ENCODE measurements around the gene ADAMTS15.

DNA sequence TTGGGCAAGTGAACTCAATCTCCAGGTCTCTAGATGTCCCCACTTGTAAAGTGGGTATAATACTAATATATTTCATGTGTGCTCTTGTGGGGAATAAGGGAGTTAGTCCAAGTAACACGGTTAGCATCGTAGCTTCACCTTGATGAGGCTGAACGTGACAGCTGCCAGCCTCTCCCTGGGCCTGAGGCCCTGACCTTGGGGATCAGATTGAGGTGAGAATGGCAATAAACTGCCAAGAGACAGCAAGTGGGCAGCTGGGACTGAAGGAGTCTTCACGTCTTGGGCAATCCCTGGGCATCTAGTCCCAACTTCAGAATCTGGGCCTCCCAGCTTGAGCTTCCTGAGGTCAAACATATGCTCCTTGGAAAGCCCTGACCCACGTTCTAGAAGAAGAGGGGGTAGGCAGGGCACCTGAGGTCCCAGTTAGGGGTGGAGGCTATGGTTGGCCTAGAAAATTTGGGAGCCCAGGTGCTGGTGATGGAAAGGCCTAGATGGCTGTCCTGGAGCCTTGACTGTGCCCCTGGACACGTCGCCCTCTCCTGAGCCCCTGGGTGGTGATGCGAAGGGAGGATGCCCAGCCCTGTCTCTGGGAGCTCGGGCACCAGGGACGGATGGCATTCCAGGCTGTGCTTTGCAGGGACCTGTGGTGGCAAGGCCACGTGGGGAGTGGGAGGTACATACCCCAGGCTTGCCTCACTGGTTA is 23.4 kb downstream of the ADAMTS15 start:
- TF ChIP-seq, protein P1, sequence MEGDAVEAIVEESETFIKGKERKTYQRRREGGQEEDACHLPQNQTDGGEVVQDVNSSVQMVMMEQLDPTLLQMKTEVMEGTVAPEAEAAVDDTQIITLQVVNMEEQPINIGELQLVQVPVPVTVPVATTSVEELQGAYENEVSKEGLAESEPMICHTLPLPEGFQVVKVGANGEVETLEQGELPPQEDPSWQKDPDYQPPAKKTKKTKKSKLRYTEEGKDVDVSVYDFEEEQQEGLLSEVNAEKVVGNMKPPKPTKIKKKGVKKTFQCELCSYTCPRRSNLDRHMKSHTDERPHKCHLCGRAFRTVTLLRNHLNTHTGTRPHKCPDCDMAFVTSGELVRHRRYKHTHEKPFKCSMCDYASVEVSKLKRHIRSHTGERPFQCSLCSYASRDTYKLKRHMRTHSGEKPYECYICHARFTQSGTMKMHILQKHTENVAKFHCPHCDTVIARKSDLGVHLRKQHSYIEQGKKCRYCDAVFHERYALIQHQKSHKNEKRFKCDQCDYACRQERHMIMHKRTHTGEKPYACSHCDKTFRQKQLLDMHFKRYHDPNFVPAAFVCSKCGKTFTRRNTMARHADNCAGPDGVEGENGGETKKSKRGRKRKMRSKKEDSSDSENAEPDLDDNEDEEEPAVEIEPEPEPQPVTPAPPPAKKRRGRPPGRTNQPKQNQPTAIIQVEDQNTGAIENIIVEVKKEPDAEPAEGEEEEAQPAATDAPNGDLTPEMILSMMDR (IDR thresholded peaks at IDR 0.05) = no peak
- TF ChIP-seq POLR2AphosphoS5 (IDR thresholded peaks at IDR 0.05) = no peak
- TF ChIP-seq POLR2A (IDR thresholded peaks at IDR 0.05) = no peak
- no peak for TF ChIP-seq EP300 (IDR thresholded peaks at IDR 0.05)

Measured in upper lobe of left lung (tissue), 4 donors.